Measurements from ENCODE around the gene CDK12.

GRCh38 chr17:39462631-39463375 is 1.5 kb downstream of the CDK12 start:
- TF ChIP-seq CTCF (conservative IDR thresholded peaks at IDR 0.05; ENCODE audit: low read depth, low read length), result no peak
- no peak for TF ChIP-seq EZH2 (IDR thresholded peaks at IDR 0.05; ENCODE audit: low read length, unreplicated experiment)
- no peak for TF ChIP-seq EZH2phosphoT487 (IDR thresholded peaks at IDR 0.05; ENCODE audit: borderline replicate concordance, low read length)

All from PC-3 (cell line).